MM.1S (cell line): ENCODE data around the gene YBX2.

ENCODE experiments used
- DNase-seq: peaks from one replicate; pipeline ENCODE4 v3.0.0-alpha.2; 2015
- H2AFZ ChIP-seq: fragments of 300-600 bp; sonication (generic); 2 replicates; pipeline ENCODE4 v1.6.0; 2016; ENCODE audit warnings: antibody characterized with exemption, low read length
- H3F3A ChIP-seq: fragments of 300-600 bp; sonication (generic); 2 replicates; pipeline ENCODE4 v1.6.1; 2016; ENCODE audit warnings: mild to moderate bottlenecking, antibody characterized with exemption, low read length, moderate library complexity, mixed read lengths; ENCODE audit not compliant: insufficient read depth
- H3K27ac ChIP-seq: fragments of 300-600 bp; sonication (generic); 2 replicates; pipeline ENCODE4 v1.5.1; 2016; ENCODE audit warnings: mild to moderate bottlenecking, low read length
- H3K27me3 ChIP-seq: fragments of 300-600 bp; sonication (generic); replicated peaks from 2 replicates; pipeline ENCODE4 v1.6.0; 2016; ENCODE audit warnings: low read length; ENCODE audit not compliant: insufficient read depth
- H3K36me3 ChIP-seq: fragments of 300-600 bp; sonication (generic); replicated peaks from 2 replicates; pipeline ENCODE4 v1.6.1; 2016; ENCODE audit warnings: mild to moderate bottlenecking, low read length, mixed read lengths; ENCODE audit not compliant: insufficient read depth
- H3K4me1 ChIP-seq: fragments of 300-600 bp; sonication (generic); 2 replicates; pipeline ENCODE4 v1.6.1; 2016; ENCODE audit warnings: low read length, mixed read lengths
- H3K4me2 ChIP-seq: fragments of 300-600 bp; sonication (generic); 2 replicates; pipeline ENCODE4 v1.6.0; 2016; ENCODE audit warnings: low read depth, low read length
- H3K4me3 ChIP-seq: fragments of 300-600 bp; sonication (generic); 2 replicates; pipeline ENCODE4 v1.5.1; 2016; ENCODE audit warnings: low read length, mixed read lengths
- H3K79me2 ChIP-seq: fragments of 300-600 bp; sonication (generic); 2 replicates; pipeline ENCODE4 v1.6.1; 2016; ENCODE audit warnings: mixed run types, low read length, mixed read lengths
- H3K9ac ChIP-seq: fragments of 300-600 bp; sonication (generic); 2 replicates; pipeline ENCODE4 v1.6.1; 2016; ENCODE audit warnings: low read length, mixed read lengths
- H3K9me2 ChIP-seq: fragments of 300-600 bp; sonication (generic); replicated peaks from 2 replicates; pipeline ENCODE4 v1.6.1; 2016; ENCODE audit warnings: mild to moderate bottlenecking, low read length, mixed read lengths; ENCODE audit not compliant: insufficient read depth
- H3K9me3 ChIP-seq: fragments of 300-600 bp; sonication (generic); replicated peaks from 2 replicates; pipeline ENCODE4 v1.6.1; 2016; ENCODE audit warnings: mild to moderate bottlenecking, low read length, mixed read lengths; ENCODE audit not compliant: insufficient read depth
- H4K20me1 ChIP-seq: fragments of 300-600 bp; sonication (generic); 2 replicates; pipeline ENCODE4 v1.6.1; 2016; ENCODE audit warnings: mild to moderate bottlenecking, low read length, moderate library complexity, mixed read lengths; ENCODE audit not compliant: insufficient read depth
- CTCF ChIP-seq: fragments of 300-600 bp; sonication (generic); IDR thresholded peaks from 2 replicates; pipeline ENCODE4 v1.5.1; 2016; ENCODE audit warnings: antibody characterized with exemption, low read length, mixed read lengths
- EZH2 ChIP-seq: fragments of 300-600 bp; sonication (generic); optimal IDR thresholded peaks from 2 replicates; pipeline ENCODE3; 2017; ENCODE audit warnings: low read depth, mild to moderate bottlenecking, antibody characterized with exemption, low read length, mixed read lengths
- EZH2phosphoT487 ChIP-seq: fragments of 300-600 bp; sonication (generic); IDR thresholded peaks from 2 replicates; pipeline ENCODE4 v1.6.1; 2018; ENCODE audit warnings: antibody characterized with exemption, low read length

Gene YBX2

DNA sequence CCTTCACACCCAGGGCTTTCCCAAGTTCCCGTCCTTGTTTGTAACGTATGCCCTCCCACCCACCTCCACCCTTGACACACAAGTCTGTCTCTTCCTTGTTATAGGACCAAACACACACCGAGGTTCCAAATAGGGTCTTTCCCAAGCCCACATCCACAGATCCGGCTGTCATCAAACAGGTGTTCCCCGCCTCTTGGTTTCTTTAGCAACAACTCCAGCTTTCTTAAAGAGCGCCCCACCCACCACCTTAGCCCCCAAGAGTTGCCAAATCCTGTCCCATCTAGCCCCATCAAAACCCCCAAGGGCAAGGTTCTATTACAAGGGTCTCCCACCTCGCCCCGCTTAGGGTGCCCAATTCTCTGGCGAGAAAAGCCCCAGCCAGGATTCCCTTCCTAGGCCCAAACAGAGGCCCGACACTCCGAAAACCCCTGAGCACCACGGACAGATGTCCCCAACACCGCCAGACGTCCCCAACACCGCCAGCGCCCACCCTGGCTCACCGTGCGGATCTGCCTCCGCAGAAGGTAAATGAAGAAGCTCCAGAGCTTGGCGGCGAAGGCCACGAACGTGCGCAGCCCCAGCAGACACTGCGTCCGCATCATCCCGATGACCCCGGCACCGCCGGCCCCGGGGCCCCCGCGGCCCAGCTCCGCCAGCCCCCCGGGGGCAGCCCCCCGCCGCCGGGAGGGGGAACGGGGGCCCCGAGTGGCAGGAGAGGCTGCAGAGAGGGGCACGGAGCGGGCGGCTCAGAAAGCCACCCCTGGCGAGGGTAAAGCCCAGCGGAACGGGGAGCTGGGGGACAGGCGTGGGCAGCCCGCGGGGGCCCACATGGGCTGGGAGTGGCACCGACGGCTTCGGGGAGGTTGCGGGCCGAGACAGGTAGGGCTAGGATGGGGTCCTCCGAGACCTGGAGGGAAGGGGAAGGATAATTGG is 43.5 kb downstream of the YBX2 start:
- peaks cover 65% of the 10 kb centered on the region for H3K79me2 ChIP-seq
- peak overlapping the region; percentile 99; the same call in 1 of the 2 replicates for H3K27ac ChIP-seq
- TF ChIP-seq CTCF (no peak), EZH2 (no peak), EZH2phosphoT487 (no peak)
- no peaks in the 10 kb centered on the region for H3K9me3 ChIP-seq
- H3K27me3 ChIP-seq: no peaks in the 10 kb centered on the region
- H3K36me3 ChIP-seq: 0 out of 2 replicates have a peak, but pooled peaks cover 6% of the 10 kb centered on the region
- no peaks in the 10 kb centered on the region for H4K20me1 ChIP-seq
- peak overlapping the region; percentile 71 for H3K4me3 ChIP-seq
- no peak for DNase-seq
- H3K4me2 ChIP-seq: peak overlapping the region; percentile 72
- H3K4me1 ChIP-seq: peaks cover 18% of the 10 kb centered on the region
- no peak overlapping the region for H2AFZ ChIP-seq
- peaks cover 6% of the 10 kb centered on the region for H3F3A ChIP-seq
- H3K9me2 ChIP-seq: no peaks in the 10 kb centered on the region
- H3K9ac ChIP-seq: peak overlapping the region; percentile 99

DNA sequence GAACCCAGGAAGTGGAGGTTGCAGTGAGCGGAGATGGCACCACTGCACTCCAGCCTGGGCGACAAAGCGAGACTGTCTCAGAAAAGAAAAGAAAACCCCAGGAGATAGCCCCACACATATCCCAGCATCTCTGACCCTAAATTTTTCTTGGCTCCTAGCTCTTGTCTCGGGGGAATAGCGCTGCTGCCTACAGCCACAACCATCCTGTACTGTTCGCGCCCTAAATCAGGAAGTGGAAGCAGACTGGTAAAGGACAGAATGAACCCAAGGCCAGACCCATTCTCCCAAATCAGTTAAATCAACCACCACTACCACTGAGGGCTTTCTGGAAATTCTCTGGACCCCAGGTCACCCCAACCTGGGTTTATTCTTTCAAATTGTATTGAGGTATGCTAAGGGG is 44.6 kb downstream of the YBX2 start:
- no peak for DNase-seq
- Histone ChIP-seq H3K27me3 (no peaks in the 10 kb centered on the region), H3K9me3 (no peaks in the 10 kb centered on the region), H2AFZ (no peak overlapping the region), H3K4me3 (peak overlapping the region; percentile 71), H3K9me2 (no peaks in the 10 kb centered on the region), H3K4me2 (peak overlapping the region; percentile 72), H3K9ac (peak overlapping the region; percentile 99; the same call in 1 of the 2 replicates), H3K27ac (no peak overlapping the region), H3K4me1 (peaks cover 18% of the 10 kb centered on the region), H4K20me1 (no peaks in the 10 kb centered on the region), H3K79me2 (peaks cover 68% of the 10 kb centered on the region), H3F3A (peaks cover 10% of the 10 kb centered on the region), H3K36me3 (0 out of 2 replicates have a peak, but pooled peaks cover 6% of the 10 kb centered on the region)
- TF ChIP-seq CTCF: no peak
- TF ChIP-seq EZH2phosphoT487: no peak
- TF ChIP-seq EZH2: no peak

GRCh38 chr17:7249214-7249613 is 45.2 kb downstream of the YBX2 start:
- no peak overlapping the region for H3K9ac ChIP-seq
- H3K4me1 ChIP-seq: peaks cover 18% of the 10 kb centered on the region
- H3K9me2 ChIP-seq: no peaks in the 10 kb centered on the region
- H3K79me2 ChIP-seq: peaks cover 68% of the 10 kb centered on the region
- H3K9me3 ChIP-seq: no peaks in the 10 kb centered on the region
- no peak for DNase-seq
- H4K20me1 ChIP-seq: no peaks in the 10 kb centered on the region
- no peak overlapping the region for H2AFZ ChIP-seq
- 0 out of 2 replicates have a peak, but pooled peaks cover 3% of the 10 kb centered on the region for H3K36me3 ChIP-seq
- H3K4me2 ChIP-seq: no peak overlapping the region
- TF ChIP-seq EZH2phosphoT487 (no peak), CTCF (no peak), EZH2 (no peak)
- H3K27me3 ChIP-seq: no peaks in the 10 kb centered on the region
- no peak overlapping the region for H3K27ac ChIP-seq
- peaks cover 17% of the 10 kb centered on the region for H3F3A ChIP-seq
- H3K4me3 ChIP-seq: no peak overlapping the region
